ENCODE results near the gene SPA17. TPM values are rescaled to one million over a fixed set of nuclear protein-coding genes. Genes with fewer than 3 reads are reported as not detected.

Gene SPA17
- polyA plus RNA-seq, 1 donor: 7.4 TPM

DNA sequence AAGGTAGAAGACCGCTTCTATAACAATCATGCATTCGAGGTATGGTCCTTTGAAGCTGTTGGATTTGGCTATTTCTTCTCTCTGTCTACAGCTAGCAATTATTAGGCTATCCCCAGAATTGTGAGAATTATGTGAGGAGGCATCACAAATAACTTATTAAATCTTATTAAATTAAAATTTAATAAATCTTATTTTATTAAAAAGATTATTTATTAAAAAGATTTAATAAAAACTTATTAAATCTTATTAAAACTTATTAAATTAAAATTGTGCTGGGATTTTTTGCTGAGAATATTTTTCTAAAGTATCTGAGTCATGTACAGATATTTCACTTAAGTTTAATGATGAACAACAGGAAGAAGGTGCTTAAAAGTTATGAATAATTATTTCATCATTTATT is 7.7 kb downstream of the SPA17 start:
- Histone ChIP-seq H3K36me3 (ENCODE audit: control insufficient read depth, insufficient read depth, low read length) (no peaks in the 10 kb centered on the region), H3K27ac (ENCODE audit: low read length) (no peak overlapping the region), H3K4me3 (ENCODE audit: low read length) (no peak overlapping the region), H3K27me3 (ENCODE audit: control insufficient read depth, insufficient read depth, low read length) (no peaks in the 10 kb centered on the region), H3K4me1 (ENCODE audit: control insufficient read depth, insufficient read depth, low read length) (no peaks in the 10 kb centered on the region), H3K9me3 (ENCODE audit: control insufficient read depth, low read depth, low read length) (peaks cover 17% of the 10 kb centered on the region)
- no peak for DNase-seq
- WGBS (ENCODE audit: insufficient coverage, low lambda C conversion rate): 100% methylated on average over 1 of the region's 2 CpGs

DNA sequence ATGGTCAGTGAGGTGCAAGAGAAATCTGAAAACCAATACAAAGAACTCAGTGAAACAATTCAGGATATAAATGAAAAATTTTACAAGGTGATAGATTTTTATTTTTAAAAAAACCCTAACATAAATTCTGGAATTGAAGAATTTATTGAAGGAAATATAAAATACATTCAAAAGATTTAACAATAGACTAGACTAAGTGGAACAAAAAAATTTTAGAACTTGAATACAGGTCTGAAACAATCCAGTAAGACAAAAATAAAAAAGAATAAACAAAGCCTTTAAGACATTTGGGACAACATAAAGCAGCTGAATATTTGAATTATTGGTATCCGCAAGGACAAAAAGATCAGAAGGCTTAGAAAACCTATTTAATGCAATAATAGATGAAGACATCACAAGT is 8.7 kb downstream of the SPA17 start:
- Histone ChIP-seq H3K36me3 (ENCODE audit: control insufficient read depth, insufficient read depth, low read length) (no peaks in the 10 kb centered on the region), H3K9me3 (ENCODE audit: control insufficient read depth, low read depth, low read length) (peaks cover 17% of the 10 kb centered on the region), H3K27me3 (ENCODE audit: control insufficient read depth, insufficient read depth, low read length) (no peaks in the 10 kb centered on the region), H3K27ac (ENCODE audit: low read length) (no peak overlapping the region), H3K4me3 (ENCODE audit: low read length) (no peak overlapping the region), H3K4me1 (ENCODE audit: control insufficient read depth, insufficient read depth, low read length) (no peaks in the 10 kb centered on the region)
- WGBS (ENCODE audit: insufficient coverage, low lambda C conversion rate): 100% methylated on average over 1 of the region's 1 CpG
- no peak for DNase-seq

DNA sequence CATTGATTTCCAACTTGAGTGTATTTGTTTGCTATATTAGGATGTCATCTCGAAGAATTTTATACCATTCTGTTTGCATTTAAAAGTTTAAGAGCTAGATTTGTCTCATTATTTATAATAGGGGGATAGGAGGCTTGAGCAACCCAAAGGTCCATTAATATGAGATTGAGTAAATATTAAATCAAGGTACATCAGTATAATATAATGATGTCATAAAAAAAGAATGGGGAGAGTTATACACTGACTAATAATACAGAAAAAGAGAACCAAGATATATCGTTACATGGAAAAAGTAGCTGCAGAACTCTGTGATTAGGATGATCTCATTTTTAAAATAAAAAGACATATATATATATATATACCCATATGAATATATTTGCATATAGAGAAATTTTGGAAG is 19.4 kb downstream of the SPA17 start:
- Histone ChIP-seq H3K4me3 (ENCODE audit: low read length) (no peak overlapping the region), H3K4me1 (ENCODE audit: control insufficient read depth, insufficient read depth, low read length) (no peaks in the 10 kb centered on the region), H3K36me3 (ENCODE audit: control insufficient read depth, insufficient read depth, low read length) (no peaks in the 10 kb centered on the region), H3K27ac (ENCODE audit: low read length) (no peak overlapping the region), H3K27me3 (ENCODE audit: control insufficient read depth, insufficient read depth, low read length) (no peaks in the 10 kb centered on the region), H3K9me3 (ENCODE audit: control insufficient read depth, low read depth, low read length) (no peaks in the 10 kb centered on the region)
- 100% methylated on average over 1 of the region's 2 CpGs for WGBS (ENCODE audit: insufficient coverage, low lambda C conversion rate)
- no peak for DNase-seq

DNA sequence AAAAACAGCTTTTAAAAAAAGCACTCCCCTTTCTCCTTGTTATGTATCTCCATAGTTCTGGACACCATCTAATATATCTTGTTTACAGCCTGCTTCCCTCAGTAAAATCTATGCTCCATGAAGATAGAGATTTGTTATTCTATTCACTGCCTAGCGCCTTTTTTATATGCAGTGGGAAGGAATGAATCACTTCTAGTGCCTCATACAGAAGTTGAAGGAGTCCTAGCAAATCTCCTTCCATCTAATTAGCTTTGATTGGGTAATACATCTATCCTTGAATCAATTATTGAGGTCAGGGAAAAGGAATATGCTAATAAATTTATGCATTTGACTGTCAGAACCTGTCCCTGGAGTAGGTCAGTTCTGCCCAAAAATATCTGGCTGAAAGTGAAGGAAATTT is 25.8 kb downstream of the SPA17 start:
- Histone ChIP-seq H3K27me3 (ENCODE audit: control insufficient read depth, insufficient read depth, low read length) (no peaks in the 10 kb centered on the region), H3K4me3 (ENCODE audit: low read length) (no peak overlapping the region), H3K4me1 (ENCODE audit: control insufficient read depth, insufficient read depth, low read length) (no peaks in the 10 kb centered on the region), H3K27ac (ENCODE audit: low read length) (no peak overlapping the region), H3K9me3 (ENCODE audit: control insufficient read depth, low read depth, low read length) (no peaks in the 10 kb centered on the region), H3K36me3 (ENCODE audit: control insufficient read depth, insufficient read depth, low read length) (no peaks in the 10 kb centered on the region)
- no peak for DNase-seq
- 83% methylated on average over 1 of the region's 1 CpG for WGBS (ENCODE audit: insufficient coverage, low lambda C conversion rate)

DNA sequence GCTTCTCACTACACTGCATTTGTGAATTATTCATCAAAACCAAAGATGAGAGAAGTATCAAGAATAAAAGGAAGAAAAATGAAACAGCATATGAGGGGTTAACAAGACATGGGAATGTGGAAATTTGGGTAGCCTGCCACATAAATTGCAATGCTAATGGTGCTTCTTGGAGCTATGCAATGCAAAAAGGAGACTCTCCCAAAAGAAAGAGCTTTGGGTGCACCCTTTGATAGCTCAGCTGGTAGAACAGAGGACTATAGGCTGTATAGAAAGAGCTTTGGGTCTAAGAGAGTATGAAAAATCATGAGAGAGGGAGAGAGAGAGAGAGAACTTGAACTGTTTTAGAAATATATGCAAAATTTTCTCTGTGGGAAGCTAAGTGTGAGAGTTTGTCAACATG is 26.3 kb downstream of the SPA17 start:
- Histone ChIP-seq H3K36me3 (ENCODE audit: control insufficient read depth, insufficient read depth, low read length) (no peaks in the 10 kb centered on the region), H3K27me3 (ENCODE audit: control insufficient read depth, insufficient read depth, low read length) (no peaks in the 10 kb centered on the region), H3K9me3 (ENCODE audit: control insufficient read depth, low read depth, low read length) (no peaks in the 10 kb centered on the region), H3K4me3 (ENCODE audit: low read length) (no peak overlapping the region), H3K4me1 (ENCODE audit: control insufficient read depth, insufficient read depth, low read length) (no peaks in the 10 kb centered on the region), H3K27ac (ENCODE audit: low read length) (no peak overlapping the region)
- DNase-seq: no peak

DNA sequence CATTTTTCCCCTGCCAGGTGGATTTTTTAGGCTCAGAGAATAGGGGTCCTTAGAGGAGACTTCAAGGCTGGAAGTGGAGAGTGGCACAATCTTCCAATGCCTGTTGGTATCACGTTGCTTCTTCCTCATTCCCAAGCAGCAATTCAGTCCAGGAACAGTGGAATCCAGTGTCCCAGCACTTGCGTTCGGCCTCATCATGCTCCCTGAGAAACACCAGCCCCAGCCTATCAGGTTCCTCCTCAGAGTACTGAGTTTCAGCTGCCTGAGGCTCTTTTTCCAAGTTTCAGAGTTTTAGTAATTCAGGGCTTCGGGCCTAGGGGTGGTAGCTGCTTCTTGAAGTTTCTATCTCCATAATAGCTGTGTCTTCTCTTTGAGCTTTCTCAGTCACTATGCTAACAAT is 34.1 kb downstream of the SPA17 start:
- H3K27ac ChIP-seq (ENCODE audit: low read length): no peak overlapping the region
- no peak overlapping the region for H3K4me3 ChIP-seq (ENCODE audit: low read length)
- H3K36me3 ChIP-seq (ENCODE audit: control insufficient read depth, insufficient read depth, low read length): no peaks in the 10 kb centered on the region
- DNase-seq: no peak
- no peaks in the 10 kb centered on the region for H3K27me3 ChIP-seq (ENCODE audit: control insufficient read depth, insufficient read depth, low read length)
- peaks cover 3% of the 10 kb centered on the region for H3K9me3 ChIP-seq (ENCODE audit: control insufficient read depth, low read depth, low read length)
- H3K4me1 ChIP-seq (ENCODE audit: control insufficient read depth, insufficient read depth, low read length): no peaks in the 10 kb centered on the region
- no CpG with 5 or more reads among the region's 4 CpGs for WGBS (ENCODE audit: insufficient coverage, low lambda C conversion rate)

DNA sequence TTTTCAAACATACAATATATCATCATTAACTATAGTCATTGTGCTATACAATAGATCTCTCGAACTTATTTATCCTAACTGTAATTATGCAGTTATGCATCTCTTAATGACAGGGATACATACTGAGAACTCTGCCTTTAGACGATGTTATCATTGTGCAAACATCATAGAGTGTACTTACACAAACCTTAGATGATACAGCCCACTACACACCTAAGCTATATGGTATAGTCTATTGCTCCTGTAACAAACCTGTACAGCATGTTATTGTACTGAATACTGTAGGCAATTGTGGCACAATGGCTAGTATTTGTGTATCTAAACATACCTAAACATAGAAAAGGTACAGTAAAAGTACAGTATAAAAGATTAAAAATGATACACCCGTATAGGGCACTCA is 38.7 kb downstream of the SPA17 start:
- H3K27ac ChIP-seq (ENCODE audit: low read length): no peak overlapping the region
- H3K4me1 ChIP-seq (ENCODE audit: control insufficient read depth, insufficient read depth, low read length): no peaks in the 10 kb centered on the region
- WGBS (ENCODE audit: insufficient coverage, low lambda C conversion rate): no CpG with 5 or more reads among the region's 3 CpGs
- H3K9me3 ChIP-seq (ENCODE audit: control insufficient read depth, low read depth, low read length): peaks cover 3% of the 10 kb centered on the region
- H3K36me3 ChIP-seq (ENCODE audit: control insufficient read depth, insufficient read depth, low read length): no peaks in the 10 kb centered on the region
- H3K27me3 ChIP-seq (ENCODE audit: control insufficient read depth, insufficient read depth, low read length): peaks cover 14% of the 10 kb centered on the region
- no peak overlapping the region for H3K4me3 ChIP-seq (ENCODE audit: low read length)
- DNase-seq: no peak

DNA sequence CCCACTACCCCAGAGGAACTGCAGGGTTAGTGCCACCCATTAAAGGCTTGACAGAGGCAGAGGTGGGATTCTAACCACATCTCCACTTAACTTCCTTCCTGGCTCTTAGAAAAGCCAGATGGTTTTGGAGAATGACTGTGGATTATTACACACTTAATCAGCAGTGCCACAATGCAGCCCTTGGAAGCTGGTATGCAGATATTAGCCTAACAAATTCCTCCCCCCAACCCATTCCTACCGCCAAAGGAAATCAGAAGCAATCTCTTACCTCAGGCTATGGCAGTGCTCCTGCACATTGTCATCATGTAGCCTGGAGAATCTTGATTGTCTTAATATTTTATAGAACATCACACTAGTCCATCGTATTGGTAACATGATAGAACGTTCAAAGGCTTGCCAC is 42.9 kb downstream of the SPA17 start:
- Histone ChIP-seq H3K27me3 (ENCODE audit: control insufficient read depth, insufficient read depth, low read length) (peaks cover 56% of the 10 kb centered on the region), H3K4me3 (ENCODE audit: low read length) (no peak overlapping the region), H3K27ac (ENCODE audit: low read length) (no peak overlapping the region), H3K36me3 (ENCODE audit: control insufficient read depth, insufficient read depth, low read length) (no peaks in the 10 kb centered on the region), H3K9me3 (ENCODE audit: control insufficient read depth, low read depth, low read length) (no peaks in the 10 kb centered on the region), H3K4me1 (ENCODE audit: control insufficient read depth, insufficient read depth, low read length) (no peaks in the 10 kb centered on the region)
- no CpG with 5 or more reads among the region's 3 CpGs for WGBS (ENCODE audit: insufficient coverage, low lambda C conversion rate)
- DNase-seq: no peak

DNA sequence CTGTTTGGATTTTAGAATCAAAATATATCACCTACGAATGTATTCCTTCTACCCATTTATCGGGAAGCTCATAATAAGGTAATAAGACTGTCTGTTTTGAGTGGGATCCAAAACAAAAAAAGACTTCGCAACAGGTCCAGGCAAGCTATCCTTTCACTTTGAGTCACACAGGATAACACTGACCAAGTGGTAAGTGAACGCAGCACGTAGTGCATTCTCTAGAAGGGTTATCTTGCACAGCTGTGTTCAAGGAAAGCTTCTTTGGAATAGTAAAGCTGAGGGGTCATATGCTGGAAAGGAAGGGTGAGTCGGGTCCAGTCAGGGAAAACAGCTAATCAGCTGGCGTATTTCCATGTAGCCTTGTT is 43.7 kb downstream of the SPA17 start:
- Histone ChIP-seq H3K4me3 (ENCODE audit: low read length) (no peak overlapping the region), H3K4me1 (ENCODE audit: control insufficient read depth, insufficient read depth, low read length) (no peaks in the 10 kb centered on the region), H3K36me3 (ENCODE audit: control insufficient read depth, insufficient read depth, low read length) (no peaks in the 10 kb centered on the region), H3K27ac (ENCODE audit: low read length) (no peak overlapping the region), H3K27me3 (ENCODE audit: control insufficient read depth, insufficient read depth, low read length) (peaks cover 63% of the 10 kb centered on the region), H3K9me3 (ENCODE audit: control insufficient read depth, low read depth, low read length) (no peaks in the 10 kb centered on the region)
- no peak for DNase-seq
- WGBS (ENCODE audit: insufficient coverage, low lambda C conversion rate): no CpG with 5 or more reads among the region's 7 CpGs

DNA sequence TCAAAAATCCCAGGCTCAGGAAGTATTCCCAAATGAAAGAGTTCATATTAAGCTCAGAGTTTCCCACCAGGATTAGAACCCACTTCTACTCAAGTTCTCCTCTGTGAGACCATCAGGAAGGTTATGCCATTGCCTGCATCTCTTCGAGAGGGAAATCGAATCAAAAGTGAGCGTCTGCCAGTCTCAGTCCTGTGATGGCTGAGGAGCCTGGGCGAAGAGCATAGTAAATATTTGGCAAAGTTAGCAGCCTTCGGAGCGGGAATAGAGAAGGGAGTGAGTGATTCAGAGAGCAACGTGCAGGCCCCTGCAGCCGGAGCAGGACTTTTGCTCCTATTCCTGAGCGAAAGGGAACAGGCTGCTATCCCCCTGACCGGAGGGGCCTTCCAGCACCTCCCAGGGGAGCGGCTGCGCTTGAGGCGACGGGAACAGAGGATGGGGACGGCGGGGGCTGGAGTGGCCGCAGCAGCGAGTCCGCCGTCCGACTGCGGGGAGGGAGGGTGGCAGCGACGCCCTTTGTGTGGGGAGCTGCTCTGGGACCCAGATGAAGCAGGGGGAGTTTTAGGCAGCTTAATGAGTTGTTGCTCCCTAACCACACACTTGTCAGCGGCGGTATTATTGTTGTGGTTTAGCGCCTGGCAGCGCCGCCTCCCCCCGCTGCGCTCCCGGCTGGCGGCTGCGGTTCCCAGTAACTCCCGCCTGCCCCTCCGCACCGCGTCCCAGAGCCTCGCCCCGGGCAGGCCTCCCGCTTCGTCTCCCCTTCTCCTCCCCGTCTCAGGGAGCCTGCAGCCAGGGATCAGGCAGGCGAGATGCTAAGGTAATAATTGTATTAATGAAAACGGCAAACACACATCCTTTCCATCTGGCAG is 44.3 kb downstream of the SPA17 start:
- Histone ChIP-seq H3K4me3 (ENCODE audit: low read length) (peak overlapping the region; percentile 10), H3K9me3 (ENCODE audit: control insufficient read depth, low read depth, low read length) (no peaks in the 10 kb centered on the region), H3K4me1 (ENCODE audit: control insufficient read depth, insufficient read depth, low read length) (no peaks in the 10 kb centered on the region), H3K27ac (ENCODE audit: low read length) (no peak overlapping the region), H3K36me3 (ENCODE audit: control insufficient read depth, insufficient read depth, low read length) (no peaks in the 10 kb centered on the region), H3K27me3 (ENCODE audit: control insufficient read depth, insufficient read depth, low read length) (peaks cover 67% of the 10 kb centered on the region)
- no peak for DNase-seq
- WGBS (ENCODE audit: insufficient coverage, low lambda C conversion rate): 0% methylated on average over 1 of the region's 45 CpGs

DNA sequence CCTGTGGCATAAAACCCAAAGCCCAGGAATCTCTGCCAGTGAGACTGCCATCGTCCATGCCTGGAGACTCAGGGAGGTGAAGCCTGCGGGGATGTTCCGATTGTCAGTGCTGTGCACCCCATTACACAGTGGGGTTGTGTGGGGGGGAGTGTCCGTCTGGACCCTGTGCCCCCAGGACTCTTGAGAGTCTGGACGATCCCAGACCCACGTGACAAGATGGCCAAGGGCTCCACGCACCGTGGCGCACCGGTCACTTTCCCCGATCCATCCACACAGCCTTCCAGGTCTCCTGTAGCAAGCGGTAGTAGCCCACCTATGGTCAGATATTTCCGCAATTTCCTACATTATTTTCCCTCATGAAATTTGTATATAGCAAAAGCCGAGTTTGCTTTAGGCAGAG is 45.1 kb downstream of the SPA17 start:
- Histone ChIP-seq H3K27me3 (ENCODE audit: control insufficient read depth, insufficient read depth, low read length) (peaks cover 73% of the 10 kb centered on the region), H3K36me3 (ENCODE audit: control insufficient read depth, insufficient read depth, low read length) (no peaks in the 10 kb centered on the region), H3K27ac (ENCODE audit: low read length) (no peak overlapping the region), H3K4me3 (ENCODE audit: low read length) (no peak overlapping the region), H3K9me3 (ENCODE audit: control insufficient read depth, low read depth, low read length) (no peaks in the 10 kb centered on the region), H3K4me1 (ENCODE audit: control insufficient read depth, insufficient read depth, low read length) (no peaks in the 10 kb centered on the region)
- 14% methylated on average over 1 of the region's 14 CpGs for WGBS (ENCODE audit: insufficient coverage, low lambda C conversion rate)
- DNase-seq: no peak
